ENCODE measurements around the gene UNC5C. TPM values are rescaled to one million over a fixed set of nuclear protein-coding genes. Genes with fewer than 3 reads are reported as not detected.

Gene UNC5C
- total and polyA plus RNA-seq, 10 of the 15 experiments (the other 5 are each of a cell fraction or from before 2014, with no cell fraction given) = 0.02 to 2.0 (median 0.15) TPM; not detected in 1

- TF ChIP-seq ZNF207 (IDR thresholded peaks at IDR 0.05; ENCODE audit: borderline replicate concordance) (no peak), E4F1 (IDR thresholded peaks at IDR 0.05; ENCODE audit: borderline replicate concordance, partially characterized antibody) (no peak)
Observed at GRCh38 chr4:95285797-95286196, 263.0 kb downstream of the UNC5C start (continued).

GRCh38 chr4:95284655-95285054 is 264.1 kb downstream of the UNC5C start:
- no peak overlapping the region for H3K9ac ChIP-seq (ENCODE audit: control insufficient read depth, insufficient read depth, low read length)
- no peak for TF ChIP-seq RB1 (IDR thresholded peaks at IDR 0.05; ENCODE audit: borderline replicate concordance)
- no peak for TF ChIP-seq CUX1 (IDR thresholded peaks at IDR 0.05; ENCODE audit: insufficient replicate concordance, low read depth, low read length)
- no peak for TF ChIP-seq NR2C1 (IDR thresholded peaks at IDR 0.05)
- no peaks in the 10 kb centered on the region for H4K20me1 ChIP-seq (ENCODE audit: control insufficient read depth, insufficient read depth)
- no peak overlapping the region for H3K27ac ChIP-seq (ENCODE audit: control insufficient read depth, insufficient read depth)
- ATAC-seq (no peak), FAIRE-seq (no peak), DNase-seq (ENCODE audit: low read depth, low spot score) (no peak)
- CTCF ChIA-PET = interaction anchor here (0.6 kb wide), 1 partner anchor 77 kb away, joined by 3 read pairs; no protein-coding TSS in a partner anchor
- 0% methylated on average over 1 of the region's 1 CpG for WGBS (ENCODE audit: insufficient coverage, insufficient replicate concordance, low lambda C conversion rate, missing lambda C conversion rate)
- H3K4me2 ChIP-seq (ENCODE audit: control insufficient read depth, insufficient read depth) = no peak overlapping the region
- no peaks in the 10 kb centered on the region for H3K4me1 ChIP-seq (ENCODE audit: control insufficient read depth, insufficient read depth, low read length)
- H3K9me3 ChIP-seq (replicated peaks; ENCODE audit: control insufficient read depth, insufficient read depth, low read length) = no peaks in the 10 kb centered on the region
- no peak overlapping the region for H3K4me3 ChIP-seq
- H3K27me3 ChIP-seq (replicated peaks in 1 of 2; ENCODE audit: control insufficient read depth in 2 of 2, insufficient read depth in 2 of 2, low read length in 1 of 2) = no peaks in the 10 kb centered on the region
- POLR2A ChIA-PET = no interaction called here
- no TSS peak for BruUV-seq (replicated peaks)
- intact Hi-C loops (cut with micrococcal nuclease; ENCODE audit: unreplicated experiment) (no loop called here), in situ Hi-C loops (cut with MboI) (no loop called here)
- SMC1A ChIA-PET (ENCODE audit: uncharacterized antibody, unreplicated experiment) = no interaction called here
- H2AFZ ChIP-seq (ENCODE audit: control insufficient read depth, low read depth, low read length) = no peak overlapping the region
- no peaks in the 10 kb centered on the region for H3K79me2 ChIP-seq (ENCODE audit: control insufficient read depth, insufficient read depth, low read length)
- H3K36me3 ChIP-seq (ENCODE audit: control insufficient read depth in 2 of 2, insufficient read depth in 2 of 2, low read length in 1 of 2) = no peaks in the 10 kb centered on the region
- RAD21 ChIA-PET (ENCODE audit: unreplicated experiment) = no interaction called here

Data from GM12878 (cell line).